GM18507 (cell line): ENCODE results near the gene NXPE3.
"Not testable (repeated sequence)": the region's sequence is repeated elsewhere in the genome, so short reads cannot be mapped to it uniquely, and the experiment has no call there.

Source experiments
- DNase-seq: peaks from one replicate; pipeline ENCODE4 v3.0.0; 2011; ENCODE audit warnings: low read depth; ENCODE audit not compliant: insufficient read length; ENCODE audit errors: extremely low spot score
- FAIRE-seq: peaks from 2 replicates; lab custom pipeline; 2011; peaks lifted over from hg19 to GRCh38; lab: Jason Lieb, UNC

The NXPE3 gene

DNA sequence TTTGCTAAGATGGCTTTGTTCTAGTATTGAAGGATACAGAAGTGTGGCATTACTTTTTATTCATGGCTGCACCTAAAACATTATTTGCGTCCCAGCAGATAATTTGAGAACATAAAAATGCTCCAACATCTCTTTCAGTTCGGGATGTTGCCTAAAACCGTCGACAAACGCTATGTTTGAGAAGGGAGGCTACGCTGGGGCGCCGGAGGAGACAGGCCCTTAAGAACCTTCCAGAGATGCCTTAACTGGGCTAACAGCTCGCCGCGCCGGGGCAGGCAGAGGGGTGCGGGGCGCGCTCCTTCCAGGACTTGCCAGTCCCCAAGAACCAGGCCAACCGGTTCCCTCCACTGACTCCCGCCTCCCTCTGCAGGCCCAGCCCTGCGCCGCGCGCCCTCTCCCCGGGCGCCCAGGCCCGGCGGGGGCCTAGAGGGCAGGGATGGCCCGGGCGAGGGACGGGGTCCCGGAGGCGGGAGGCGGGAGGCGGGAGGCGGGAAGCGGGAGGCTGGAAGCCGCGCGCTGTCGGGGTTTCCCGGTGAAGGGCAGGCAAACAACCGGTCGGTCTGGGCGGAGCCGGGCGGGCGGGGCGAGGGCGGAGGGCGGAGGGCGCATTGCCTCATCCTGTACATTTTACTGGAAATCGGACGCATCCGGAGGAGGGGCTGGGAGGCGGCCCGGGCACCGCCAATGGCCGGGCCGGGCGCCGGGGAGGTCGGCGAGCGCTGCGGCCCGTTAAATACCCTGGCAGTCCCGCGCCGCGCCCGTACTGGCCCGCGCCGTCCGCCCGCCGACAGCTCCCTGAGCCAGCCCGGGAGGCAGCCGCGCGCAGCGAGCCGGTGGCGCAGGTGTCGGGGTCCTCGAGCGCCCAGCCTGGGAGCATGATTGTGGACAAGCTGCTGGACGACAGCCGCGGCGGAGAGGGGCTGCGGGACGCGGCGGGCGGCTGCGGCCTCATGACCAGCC, 70.0 kb downstream of the NXPE3 start, which contains the start of gene NFKBIZ:
Gene NFKBIZ, plus strand, starts transcription at position 761 of the 960 bp plus-strand sequence. Its CDS starts 115 bp downstream, at position 876.
- peak; percentile 82 for DNase-seq
- FAIRE-seq: peak; percentile 79

DNA sequence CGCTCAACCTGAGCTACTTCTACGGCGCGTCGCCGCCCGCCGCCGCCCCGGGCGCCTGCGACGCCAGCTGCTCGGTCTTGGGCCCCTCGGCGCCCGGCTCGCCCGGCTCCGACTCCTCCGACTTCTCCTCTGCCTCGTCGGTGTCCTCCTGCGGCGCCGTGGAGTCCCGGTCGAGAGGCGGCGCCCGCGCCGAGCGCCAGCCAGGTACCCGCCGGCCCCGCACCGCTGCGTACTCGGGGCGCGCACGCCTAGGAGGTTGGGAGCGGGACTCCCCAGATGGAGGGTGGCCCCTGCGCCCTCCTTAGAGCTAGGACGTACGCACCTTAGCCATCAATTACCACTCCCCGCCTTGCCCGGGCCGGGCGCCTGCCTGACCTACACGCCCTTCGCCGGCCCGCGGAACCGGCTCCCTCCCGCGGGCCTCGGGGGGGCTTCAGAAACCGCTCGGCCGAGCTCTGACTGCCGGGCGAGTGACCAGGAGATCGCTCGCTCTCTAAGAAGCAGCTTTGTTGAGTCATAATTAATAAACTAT, 70.8 kb downstream of the NXPE3 start:
- DNase-seq (no peak), FAIRE-seq (no peak)

DNA sequence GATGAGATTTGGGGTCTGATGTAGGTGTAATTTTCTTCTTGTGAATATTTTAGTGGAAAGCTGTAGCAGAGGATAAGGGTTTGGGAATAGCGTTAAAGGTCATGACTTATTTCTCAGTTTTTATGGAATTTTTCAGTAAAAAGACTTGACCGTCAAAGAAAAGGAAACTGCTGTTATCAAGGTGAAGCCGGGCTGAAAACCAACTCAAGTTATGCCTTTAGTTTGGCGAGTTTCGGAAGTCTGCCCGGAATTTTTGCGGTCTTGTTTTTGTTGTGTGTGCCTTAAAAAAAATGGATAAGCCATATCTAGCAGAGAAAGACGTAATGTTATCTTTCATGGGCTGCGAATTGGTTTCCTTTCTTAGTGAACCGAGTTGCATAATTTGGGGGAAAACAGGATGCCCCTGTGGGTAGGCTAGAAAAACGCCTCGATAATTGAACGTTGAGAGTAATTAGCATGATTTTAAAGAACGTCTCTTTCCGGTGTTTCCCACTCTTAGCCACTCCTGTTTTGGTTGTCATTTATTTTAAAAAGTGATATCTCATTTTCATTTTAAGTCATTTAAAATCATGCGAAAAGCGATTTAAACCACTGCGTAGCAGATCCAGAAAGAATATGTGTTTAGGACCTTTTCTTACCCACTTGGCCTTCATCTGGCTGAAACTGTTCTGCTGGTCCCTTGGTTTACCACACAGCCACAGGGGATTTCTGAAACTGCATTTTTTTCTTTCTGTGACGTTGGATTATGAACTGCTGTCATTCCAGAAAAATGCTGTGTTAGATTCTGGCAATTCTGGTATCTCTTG, 71.4 kb downstream of the NXPE3 start:
- DNase-seq (no peak), FAIRE-seq (peak; percentile 94)

DNA sequence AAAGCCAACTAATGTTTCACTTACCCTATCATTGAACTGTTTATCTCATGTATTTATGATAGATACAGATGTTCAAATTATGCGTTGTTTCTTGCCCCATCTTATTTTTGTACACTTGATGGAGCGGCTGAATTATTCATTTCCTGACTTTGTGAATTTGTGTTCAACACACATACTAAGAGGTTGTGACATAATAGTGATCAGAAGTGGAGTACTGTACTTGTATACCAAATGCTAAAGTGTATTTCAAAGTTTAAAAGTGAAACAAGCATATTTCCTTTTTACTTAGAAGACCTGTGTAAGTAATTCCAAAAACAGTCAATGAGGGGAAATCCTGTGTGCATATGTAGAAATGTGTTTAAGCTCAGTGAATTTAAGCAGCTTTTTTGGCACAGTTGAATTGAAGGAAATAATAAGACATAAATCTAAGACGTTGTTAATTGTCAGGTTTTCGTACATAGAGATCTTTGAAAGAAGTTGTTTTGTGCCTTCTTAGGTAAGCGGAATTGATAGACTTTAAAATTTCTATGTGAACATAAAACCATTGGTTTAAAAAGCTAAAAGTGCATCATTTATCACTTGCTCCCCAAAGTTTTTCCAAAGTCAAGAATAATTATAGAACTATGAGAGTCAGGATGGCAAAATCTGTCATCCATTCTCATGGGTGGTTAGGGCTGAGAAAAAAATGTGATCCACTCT, 72.2 kb downstream of the NXPE3 start:
- DNase-seq: no peak
- FAIRE-seq: no peak

DNA sequence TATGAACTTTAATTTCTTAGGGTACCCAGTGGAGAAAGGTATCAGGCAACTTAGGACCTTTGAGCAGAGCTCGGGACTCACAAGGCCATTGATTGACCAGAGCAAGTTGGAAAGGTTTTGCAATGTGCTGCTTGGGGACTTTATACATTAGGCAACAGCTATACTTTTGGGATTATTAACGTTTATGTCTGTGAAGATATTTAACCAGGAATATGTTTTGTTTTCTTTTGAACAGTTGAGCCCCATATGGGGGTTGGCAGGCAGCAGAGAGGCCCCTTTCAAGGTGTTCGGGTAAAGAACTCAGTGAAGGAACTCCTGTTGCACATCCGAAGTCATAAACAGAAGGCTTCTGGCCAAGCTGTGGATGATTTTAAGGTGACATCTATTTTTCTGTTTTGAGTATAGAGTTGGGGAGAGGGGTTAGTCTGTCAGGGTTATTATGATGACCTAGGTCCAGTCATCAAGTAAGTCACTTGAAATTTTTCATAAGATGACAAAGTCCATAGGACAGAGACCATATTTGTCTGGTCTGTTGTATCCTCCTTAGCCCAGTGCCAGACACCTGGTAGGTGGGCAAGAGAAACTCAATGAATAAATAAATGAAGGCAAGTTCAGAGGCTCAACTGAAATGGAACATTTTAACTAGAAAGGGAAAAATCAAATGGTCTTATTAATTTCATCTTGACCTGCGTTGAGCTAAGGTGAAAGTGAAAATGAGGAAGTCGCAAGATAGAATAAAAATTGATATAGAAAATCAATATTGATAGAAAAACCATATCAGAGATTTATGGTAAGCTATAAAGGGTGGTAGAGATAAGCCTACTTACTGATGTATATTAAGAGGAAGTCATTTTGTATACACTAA, 73.1 kb downstream of the NXPE3 start:
- DNase-seq: no peak
- peak; percentile 26 for FAIRE-seq

DNA sequence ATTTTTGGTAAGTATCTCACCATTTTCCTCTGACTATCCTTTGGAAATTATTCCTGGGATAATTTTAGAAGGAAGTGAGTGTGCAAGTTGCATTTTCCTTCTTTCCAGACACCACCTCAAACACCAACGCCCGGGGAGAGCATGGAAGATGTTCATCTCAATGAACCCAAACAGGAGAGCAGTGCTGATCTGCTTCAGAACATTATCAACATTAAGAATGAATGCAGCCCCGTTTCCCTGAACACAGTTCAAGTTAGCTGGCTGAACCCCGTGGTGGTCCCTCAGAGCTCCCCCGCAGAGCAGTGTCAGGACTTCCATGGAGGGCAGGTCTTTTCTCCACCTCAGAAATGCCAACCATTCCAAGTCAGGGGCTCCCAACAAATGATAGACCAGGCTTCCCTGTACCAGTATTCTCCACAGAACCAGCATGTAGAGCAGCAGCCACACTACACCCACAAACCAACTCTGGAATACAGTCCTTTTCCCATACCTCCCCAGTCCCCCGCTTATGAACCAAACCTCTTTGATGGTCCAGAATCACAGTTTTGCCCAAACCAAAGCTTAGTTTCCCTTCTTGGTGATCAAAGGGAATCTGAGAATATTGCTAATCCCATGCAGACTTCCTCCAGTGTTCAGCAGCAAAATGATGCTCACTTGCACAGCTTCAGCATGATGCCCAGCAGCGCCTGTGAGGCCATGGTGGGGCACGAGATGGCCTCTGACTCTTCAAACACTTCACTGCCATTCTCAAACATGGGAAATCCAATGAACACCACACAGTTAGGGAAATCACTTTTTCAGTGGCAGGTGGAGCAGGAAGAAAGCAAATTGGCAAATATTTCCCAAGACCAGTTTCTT, 74.2 kb downstream of the NXPE3 start:
- DNase-seq (no peak), FAIRE-seq (no peak)

DNA sequence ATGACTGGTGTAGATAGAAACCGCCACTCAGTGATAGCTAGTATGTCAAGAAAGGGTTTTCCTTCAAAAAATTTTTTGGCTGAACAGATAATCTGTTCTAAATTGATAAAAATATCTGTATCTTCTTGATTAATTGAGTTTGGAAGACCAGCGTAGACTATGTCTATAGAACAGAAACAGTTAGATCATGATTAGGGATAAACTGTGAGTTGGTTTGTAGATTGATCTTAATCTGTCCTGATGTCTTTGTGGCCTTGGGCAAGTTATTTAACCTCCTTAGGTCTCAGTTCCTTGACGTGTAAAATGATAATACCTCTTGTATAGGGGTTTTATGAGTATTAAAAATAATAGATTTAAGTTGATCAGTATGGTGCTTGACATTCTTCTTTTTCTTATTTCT, 75.0 kb downstream of the NXPE3 start:
- FAIRE-seq: no peak
- no peak for DNase-seq

DNA sequence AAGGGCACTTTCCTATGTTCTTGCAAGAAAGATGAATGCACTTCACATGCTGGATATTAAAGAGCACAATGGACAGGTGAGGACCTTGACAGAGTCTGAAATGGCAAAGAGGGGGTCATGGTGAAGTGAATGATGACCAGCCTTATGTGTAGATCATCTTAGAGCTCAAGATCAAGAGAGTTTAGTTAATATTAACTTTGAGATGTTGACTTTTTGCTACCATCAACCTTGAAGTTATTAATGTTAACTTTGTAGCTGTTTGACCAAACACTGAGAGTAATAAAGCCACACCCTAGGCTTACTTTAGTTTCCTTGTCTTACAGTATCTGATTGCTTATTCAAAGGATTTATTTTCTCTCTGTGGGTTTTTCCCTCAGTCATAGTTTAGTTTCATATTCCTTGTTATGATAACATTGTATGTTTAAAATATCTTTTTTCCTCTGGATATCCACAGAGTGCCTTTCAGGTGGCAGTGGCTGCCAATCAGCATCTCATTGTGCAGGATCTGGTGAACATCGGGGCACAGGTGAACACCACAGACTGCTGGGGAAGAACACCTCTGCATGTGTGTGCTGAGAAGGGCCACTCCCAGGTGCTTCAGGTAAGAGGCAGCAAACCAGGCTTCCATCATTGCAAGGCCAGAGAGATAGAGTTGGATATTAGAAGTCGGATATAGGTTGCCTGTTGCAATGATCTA, 75.7 kb downstream of the NXPE3 start:
- FAIRE-seq: no peak
- DNase-seq: no peak

DNA sequence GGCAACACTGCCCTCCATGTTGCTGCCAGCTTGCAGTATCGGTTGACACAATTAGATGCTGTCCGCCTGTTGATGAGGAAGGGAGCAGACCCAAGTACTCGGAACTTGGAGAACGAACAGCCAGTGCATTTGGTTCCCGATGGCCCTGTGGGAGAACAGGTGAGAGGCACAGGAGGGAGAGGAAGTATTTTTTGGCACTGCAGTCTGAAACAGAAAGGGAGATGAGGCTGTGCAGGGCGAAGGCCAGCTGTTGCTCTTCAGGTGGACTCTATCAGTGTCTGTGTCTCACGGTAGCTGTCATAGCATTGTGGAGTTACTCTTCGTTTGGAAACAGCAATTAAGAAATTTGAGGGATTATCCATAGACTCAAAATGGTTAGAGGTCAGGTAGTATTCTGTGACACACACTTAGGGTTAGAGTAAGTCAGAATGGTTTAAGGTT, 78.3 kb downstream of the NXPE3 start:
- no peak for FAIRE-seq

DNA sequence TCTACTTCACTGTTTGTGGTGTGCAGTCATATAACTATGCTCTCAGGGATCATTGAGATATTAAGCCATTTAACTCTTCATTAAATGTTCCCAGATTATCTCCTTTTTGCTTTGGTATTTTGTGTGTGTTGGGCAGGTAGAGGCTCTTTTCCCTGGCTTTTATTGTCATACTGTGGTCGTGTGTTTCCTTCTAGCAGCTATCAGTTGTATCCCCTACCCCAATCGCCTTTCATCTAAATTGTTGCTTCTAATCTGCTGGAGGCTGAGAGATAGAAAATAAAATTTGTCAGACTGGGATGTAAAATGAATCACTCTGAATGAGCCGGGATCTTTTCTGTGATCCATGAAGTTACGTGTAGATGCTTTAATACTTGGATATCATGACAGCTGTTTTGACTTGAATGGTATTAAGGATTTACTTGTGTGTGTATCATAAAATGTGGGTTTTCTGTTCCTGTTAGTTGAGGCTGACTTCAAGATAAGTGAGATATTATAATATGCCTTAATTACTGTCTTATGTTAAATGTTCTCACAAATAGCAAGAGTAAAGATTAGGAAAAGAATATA, 79.5 kb downstream of the NXPE3 start:
- peak; percentile 45 for FAIRE-seq
- DNase-seq: no peak

More for the DNA sequence above, 78.3 kb downstream of the NXPE3 start:
- no peak for DNase-seq

DNA sequence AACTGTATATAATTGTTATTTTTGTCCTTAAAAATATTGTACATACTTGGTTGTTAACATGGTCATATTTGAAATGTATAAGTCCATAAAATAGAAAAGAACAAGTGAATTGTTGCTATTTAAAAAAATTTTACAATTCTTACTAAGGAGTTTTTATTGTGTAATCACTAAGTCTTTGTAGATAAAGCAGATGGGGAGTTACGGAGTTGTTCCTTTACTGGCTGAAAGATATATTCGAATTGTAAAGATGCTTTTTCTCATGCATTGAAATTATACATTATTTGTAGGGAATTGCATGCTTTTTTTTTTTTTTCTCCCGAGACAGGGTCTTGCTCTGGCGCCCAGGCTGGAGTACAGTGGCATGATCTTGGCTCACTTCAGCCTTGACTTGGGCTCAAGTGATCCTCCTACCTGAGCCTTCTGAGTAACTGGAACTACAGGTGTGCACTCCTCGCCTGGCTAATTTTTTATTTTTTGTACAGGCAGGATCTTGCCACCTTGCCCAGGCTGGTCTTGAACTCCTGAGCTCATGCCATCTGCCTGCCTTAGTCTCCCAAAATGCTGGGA, 81.0 kb downstream of the NXPE3 start:
- FAIRE-seq: no peak

DNA sequence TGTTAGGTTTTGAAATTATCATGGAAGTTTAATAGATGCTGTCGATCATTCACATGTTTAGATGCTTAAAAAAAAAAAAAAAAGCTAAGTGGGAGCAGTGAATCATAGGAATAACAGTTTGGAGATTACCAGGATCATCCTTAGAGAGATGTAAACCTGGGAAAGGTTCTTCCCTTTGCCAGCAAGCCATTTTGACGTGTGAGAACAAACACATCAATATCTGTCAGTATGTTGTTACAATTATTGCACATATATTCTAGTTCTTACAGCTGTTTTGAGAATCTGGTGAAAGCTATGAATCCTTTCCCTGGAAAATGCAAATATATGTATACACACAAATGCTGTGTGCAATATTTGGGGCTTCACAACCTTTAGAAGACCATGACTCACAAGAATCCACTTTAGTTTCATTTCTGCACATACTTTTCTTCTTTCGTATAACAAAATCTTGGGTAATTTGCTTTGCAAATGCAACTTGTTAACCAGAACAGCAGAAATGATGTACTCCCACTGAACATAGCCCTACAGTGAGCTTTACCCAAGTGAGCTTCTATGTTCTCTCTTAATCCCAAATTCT, 82.3 kb downstream of the NXPE3 start:
- peak; percentile 69 for FAIRE-seq
- no peak for DNase-seq

More for the DNA sequence above, 81.0 kb downstream of the NXPE3 start:
- no peak for DNase-seq

DNA sequence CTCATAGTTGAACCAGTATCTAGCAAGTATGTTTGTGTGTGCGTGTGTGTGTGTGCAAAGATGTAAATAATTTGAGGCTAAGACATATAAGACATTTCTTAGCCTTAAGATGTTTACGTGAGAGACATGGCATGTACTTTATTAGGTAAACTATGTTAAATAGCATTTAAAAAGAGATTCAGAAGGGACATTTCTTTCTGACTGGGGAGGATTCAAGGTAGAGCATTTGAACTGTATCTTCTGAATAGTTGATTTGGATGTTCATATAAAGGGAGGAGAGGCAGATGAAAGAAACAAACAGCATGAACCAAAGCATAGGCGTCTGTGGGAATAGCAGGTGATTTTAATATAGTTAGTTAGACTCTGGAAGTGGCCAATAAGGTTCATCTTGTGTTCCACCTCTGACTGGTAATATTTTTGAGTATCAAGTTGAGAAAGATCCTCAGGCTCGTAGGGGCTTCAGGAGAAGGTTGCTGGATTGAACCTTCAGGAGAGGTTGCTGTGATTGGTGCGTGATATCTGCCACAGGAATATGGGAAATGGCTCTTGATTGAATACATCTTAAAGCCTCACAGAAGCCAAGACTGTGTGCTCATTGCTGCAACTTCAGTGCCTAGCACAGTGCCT, 82.9 kb downstream of the NXPE3 start:
- DNase-seq (no peak), FAIRE-seq (peak; percentile 15)

DNA sequence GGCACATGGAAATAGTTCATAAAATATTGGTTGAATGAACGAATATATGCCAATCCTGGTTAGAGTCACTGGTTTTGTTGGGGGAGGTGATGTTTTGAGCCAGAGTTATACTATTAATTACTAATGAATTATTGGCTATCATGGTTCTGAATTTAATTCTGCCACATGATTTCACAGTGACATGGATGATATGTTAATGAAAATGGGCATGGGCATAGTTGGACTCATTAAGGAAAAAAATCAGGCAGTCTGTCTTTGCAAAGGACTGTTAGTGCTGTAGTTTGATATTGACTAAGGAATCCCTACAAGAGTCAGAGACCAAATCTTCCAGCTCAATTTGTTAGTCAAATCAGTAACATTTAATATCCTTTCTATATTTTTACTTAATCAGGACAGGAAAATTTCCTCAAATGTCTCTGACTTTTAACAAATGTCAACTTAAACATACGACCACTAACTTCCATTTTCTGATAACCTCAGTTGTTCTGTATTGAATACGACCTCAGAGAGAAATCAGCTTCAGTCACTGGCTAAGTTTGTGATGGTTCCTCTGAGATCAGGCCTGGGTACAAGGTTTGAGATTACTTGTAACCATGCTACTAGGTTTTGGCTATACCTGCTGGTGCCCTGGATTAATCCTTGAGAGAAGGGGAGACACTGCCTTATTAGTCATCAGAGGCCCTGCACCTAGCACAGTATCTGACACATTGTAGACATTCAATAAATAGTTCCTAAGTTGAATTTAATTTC, 83.6 kb downstream of the NXPE3 start:
- FAIRE-seq (peak; percentile 9), DNase-seq (no peak)

DNA sequence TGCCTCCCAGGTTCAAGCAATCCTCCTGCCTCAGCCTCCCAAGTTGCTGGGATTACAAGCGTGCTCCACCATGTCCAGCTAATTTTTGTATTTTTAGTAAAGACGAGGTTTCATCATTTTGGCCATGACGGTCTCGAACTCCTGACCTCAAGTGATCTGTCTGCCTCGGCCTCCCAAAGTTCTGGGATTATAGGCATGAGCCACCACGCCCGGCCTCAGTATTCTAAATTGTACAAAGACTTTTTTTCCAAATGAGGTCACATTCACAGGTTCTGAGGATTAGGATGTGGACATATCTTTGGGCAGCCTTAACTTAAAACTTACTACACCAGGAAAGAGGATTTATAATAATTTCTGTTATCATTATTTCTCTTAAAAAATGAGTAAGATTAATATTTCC, 85.9 kb downstream of the NXPE3 start:
- DNase-seq, FAIRE-seq: not testable (repeated sequence)
